HG02943 (cell line): ENCODE data around the gene CDA.

Experiments
- ATAC-seq: cut with Tn5 transposase; IDR thresholded peaks from one replicate; pipeline ENCODE4 v1.9.1; 2021; ENCODE audit warnings: mild to moderate bottlenecking, low read depth, moderate library complexity; ENCODE audit not compliant: unreplicated experiment

Gene CDA

DNA sequence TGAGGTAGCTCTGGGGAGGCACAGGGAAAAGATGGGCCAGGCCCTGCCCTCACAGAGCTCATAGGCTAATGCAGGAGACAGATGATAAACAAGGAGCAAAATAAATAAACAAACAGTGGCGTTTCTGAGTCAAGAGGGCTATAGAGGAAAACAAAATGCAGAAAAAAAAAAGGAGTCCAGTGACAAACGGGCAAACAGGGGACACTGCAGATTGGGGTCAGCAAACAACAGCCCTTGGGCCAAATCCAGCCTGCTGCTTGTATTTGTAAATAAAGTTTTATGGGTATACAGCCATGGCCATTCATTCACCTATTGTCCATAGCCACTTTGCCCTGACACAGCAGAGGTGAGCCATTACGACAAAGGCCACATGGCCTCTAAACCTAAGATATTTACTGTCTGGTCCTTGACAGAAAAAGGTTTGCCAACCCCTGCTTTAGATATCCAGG lies 25.3 kb downstream of the CDA start:
- no peak for ATAC-seq

DNA sequence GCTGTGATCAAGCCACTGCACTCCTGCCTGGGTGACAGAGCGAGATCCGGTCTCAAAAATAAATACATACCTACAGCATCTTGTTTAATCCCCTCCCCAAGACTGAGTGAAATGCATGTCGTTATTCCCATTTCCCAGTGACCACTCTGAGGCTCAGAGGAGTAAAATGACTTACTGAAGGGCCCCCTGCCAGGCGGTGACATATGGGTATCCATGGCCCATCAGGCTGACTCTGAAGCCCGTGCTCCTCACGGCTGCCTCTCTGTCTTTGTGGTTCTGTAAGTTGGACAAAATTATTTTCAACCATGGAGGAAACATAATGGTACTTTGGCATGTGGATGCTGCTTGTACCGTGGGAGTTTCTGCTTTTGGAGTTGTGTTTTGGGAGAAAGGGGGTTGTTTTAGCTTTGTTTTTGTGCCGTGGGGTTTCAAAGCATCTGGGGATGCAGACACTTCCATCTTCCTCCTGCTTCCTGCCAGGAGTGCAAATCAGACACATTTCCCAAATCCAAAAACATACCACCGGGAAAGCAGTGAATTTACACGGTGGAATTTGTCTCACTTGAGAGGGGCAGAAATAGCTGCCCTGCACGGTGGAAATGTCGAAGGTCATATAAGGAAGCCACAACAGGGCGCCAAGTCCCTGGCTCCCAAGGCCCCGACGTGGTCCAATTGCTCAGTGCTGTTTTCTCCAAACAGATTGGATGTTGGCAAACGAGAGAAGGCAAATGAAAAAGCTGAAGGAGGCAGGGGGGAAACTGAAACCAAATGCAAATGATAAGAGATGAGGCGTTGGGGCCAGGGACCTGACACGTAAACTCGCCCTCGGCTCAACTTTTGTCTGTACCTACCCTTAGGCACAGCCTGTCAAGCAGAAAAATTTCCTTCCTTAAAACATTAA lies 27.3 kb downstream of the CDA start:
- no peak for ATAC-seq

DNA sequence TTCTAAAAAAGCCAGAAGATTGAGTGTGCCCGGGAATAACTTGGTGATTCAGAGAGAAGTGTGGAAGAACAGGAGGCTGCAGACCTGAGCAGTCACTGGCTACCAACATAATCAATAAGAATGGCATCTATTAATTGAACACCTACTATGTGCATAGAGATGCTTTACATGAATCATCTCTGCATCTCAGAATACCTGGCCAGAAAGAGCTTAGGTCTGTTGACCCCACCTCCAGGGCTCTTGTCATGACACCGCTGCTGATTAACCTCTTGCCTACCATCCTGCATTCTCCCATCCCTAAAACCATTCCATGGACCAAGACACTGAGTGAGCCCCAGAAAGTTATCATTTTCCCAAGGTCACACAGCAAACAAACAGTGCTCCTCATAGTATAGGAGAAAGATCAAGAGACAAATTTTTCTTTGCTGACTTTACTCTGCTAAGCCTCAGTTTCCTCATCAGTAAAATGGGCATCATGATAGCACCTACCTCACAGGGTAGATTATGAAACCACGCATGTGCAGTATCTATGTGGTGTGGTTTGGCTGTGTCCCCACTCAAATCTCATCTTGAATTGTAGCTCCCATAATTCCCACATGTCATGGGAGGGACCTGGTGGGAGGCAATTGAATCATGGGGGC lies 28.1 kb downstream of the CDA start:
- no peak for ATAC-seq

DNA sequence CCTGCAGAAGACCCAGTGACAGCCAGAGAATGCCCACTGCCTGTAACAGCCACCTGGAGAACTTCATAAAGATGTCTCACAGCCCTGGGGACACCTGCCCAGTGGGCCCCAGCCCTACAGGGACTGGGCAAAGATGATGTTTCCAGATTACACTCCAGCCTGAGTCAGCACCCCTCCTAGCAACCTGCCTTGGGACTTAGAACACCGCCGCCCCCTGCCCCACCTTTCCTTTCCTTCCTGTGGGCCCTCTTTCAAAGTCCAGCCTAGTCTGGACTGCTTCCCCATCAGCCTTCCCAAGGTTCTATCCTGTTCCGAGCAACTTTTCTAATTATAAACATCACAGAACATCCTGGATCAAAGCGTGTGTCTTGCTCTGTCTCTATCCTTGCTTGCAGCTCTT lies 29.7 kb downstream of the CDA start:
- no peak for ATAC-seq

DNA sequence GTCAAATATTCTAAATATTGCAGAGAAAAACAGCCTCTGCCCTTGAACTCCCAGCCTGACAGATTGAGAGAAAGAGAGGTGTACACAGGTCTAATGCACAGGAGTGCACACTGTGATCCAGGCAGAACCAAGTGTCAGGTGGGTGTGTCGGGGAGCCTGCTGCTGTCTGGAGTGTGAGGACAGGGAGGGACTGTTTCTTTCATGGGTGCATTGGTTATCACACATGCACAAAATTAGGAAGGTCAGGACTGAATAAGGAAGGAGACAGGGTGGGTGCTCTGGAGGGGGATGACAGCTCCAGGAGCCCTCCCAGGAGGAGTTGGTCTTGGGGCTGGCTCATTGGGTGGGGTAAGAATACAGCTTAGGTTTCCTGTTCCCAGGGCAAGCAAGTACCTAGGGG lies 31.1 kb downstream of the CDA start:
- no peak for ATAC-seq

DNA sequence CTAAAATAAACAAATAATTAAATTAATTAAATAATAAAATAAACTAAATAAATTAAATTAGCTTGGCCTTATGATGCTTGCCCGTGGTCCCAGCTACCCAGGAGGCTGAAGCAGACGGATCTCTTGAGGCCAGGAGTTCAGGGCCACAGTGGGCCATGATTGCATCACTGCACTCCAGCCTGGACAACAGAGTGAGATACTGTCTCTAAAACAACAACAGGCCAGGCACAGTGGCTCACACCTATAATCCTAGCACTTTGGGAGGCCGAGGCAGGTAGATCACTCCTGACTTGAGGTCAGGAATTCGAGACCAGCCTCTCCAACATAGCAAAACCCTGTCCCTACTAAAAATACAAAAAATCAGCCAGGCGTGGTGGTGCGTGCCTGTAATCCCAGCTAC lies 32.1 kb downstream of the CDA start:
- ATAC-seq: no peak

DNA sequence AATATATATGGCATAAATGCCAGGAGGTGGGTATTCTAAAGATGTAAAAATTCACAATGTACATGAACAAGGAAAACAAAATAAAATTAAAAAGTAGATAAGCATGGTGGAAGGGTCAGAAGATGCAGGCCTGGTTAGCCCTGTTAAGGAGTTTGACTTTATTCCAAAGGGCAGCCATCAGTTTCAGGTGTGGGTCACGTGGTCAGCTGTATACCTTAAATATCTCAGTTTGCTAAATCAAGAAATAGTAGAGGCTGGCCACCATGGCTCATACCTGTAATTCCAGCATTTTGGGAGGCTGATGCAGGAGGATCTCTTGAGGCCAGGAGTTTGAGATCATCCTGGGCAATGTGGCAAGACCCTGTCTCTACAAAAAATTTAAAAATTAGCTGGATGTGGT lies 35.8 kb downstream of the CDA start:
- ATAC-seq: no peak

DNA sequence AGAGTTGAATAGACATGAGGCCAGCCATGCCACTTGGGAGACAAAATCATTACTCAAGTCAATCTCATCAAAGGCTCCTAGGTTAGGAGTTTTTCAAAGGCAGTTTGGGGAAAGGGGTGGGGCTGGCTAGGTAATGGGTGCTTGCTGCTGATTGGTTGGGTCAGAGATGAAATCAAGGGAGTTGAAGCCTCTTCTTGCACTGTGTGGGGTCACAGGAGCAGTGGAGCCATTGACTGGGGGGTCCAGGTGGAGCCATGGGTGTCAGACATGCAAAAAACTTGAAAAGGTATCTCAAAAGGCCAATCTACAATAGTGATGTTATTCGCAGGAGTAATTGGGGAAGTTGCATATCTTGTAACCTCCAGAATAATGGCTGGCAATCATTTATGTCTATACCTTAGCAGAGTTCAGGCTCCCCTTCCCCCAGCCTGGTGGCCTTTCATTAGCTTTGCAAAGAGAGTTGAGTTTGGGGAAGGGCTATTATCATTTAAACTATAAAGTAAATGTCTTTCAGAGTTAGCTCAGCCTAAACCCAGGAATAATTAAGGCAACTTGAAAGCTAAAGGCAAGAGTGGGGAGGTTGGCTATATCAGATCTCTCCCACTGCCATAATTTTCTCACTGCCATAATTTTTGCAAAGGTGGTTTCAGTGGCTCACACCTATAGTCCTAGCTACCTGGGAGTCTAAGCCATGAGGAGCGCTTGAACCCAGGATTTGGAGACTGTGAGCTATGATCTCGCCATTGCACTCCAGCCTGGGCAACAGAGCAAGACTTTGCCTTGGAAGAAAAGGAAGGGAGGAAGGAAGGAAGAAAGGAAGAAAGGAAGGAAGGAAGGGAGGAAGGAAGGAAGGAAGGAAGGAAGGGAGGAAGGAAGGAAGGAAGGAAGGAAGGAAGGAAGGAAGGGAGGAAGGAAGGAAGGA lies 36.5 kb downstream of the CDA start:
- ATAC-seq: no peak

DNA sequence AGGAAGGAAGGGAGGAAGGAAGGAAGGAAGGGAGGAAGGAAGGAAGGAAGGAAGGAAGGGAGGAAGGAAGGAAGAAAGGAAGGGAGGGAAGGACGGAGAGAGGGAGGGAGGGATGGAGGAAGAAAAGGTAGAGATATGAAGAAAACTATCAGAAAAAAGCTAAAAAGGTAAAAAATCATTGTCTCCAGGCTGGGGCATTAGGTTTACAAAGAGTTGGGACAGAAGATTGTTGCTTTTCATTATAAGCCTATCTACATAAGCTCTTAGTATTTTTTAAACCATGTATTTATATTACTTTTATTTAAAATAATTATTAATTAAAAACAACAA lies 37.2 kb downstream of the CDA start:
- ATAC-seq: no peak

DNA sequence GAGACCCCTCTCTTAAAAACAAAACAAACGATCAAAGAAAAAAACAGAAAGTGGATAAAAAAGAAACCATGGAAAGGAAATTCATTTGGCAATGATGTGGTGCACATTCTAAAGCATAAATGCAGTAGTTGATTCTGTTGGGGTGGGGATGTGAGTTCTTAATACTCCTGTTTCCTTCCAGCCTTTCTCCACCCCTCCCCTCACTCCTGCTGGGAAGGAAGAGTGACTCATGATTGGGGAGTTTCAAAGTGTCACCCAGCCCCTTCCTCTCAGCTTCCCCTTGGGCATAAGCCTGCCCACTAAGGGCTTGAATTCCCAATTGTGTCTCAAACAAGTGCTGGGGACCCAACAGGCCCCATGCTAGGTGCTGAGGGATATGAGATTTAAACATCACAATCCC lies 37.6 kb downstream of the CDA start:
- no peak for ATAC-seq

DNA sequence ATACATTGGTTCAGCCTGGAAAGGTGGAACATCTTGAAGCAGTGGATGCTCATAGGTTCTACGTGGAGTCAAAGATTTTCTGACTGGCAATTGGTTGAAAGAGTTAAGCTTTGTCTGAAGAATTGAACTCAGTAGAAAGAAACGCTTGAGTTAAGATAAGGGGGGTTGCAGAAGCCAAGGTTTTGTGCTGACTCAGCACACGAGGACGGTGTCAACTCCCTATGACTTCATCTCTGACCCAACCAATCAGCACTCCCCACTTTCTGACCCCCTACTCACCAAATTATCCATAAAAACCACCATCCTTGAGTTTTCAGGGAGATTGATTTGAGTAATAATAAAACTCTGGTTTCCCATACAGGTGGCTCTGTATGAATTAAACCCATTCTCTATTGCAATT lies 41.8 kb downstream of the CDA start:
- ATAC-seq: no peak

DNA sequence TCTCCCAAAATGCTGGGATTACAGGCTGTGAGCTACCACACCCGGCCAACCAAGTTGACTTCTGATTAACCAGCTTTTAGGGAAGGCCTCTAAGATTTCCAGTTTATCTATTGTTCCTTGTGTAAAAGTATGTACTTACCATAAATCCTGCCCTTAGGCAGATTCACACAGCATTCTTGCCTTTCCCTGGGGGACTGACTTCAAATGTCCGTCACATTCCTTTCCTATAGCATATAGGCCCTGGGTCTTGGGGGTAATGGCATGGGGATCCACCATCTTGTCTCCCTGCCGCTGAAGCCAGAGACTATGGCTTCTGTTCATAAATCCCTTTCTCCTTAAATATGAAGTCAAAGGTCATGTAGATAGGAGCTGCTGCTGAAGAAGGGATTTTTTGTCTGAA lies 43.5 kb downstream of the CDA start:
- no peak for ATAC-seq

DNA sequence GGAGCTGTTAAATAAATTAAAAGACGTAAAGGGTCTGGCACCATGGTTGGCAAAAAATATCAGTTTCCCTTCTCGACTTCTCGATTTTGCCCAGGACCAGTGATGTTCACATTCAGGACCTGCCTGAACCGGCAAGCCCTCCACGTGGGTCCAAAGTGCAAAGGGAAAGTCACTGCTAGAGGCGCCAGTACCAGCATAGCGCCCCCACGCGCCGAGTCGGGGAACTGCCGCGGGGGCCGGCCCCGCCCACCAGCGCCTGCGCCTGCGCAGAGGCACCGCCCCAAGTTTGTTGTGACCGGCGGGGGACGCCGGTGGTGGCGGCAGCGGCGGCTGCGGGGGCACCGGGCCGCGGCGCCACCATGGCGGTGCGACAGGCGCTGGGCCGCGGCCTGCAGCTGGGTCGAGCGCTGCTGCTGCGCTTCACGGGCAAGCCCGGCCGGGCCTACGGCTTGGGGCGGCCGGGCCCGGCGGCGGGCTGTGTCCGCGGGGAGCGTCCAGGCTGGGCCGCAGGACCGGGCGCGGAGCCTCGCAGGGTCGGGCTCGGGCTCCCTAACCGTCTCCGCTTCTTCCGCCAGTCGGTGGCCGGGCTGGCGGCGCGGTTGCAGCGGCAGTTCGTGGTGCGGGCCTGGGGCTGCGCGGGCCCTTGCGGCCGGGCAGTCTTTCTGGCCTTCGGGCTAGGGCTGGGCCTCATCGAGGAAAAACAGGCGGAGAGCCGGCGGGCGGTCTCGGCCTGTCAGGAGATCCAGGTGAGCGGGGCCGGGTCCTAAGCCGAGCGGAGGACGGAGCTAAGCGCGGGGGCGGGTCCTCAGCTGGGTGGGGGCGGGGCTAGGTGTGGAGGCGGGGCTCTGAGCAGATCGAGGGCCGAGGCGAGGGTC lies 44.5 kb downstream of the CDA start, which contains the start of gene PINK1:
Gene PINK1, plus strand, starts transcription at position 269 of the 875 bp plus-strand sequence. Its CDS starts 91 bp downstream, at position 360.
- no peak for ATAC-seq

DNA sequence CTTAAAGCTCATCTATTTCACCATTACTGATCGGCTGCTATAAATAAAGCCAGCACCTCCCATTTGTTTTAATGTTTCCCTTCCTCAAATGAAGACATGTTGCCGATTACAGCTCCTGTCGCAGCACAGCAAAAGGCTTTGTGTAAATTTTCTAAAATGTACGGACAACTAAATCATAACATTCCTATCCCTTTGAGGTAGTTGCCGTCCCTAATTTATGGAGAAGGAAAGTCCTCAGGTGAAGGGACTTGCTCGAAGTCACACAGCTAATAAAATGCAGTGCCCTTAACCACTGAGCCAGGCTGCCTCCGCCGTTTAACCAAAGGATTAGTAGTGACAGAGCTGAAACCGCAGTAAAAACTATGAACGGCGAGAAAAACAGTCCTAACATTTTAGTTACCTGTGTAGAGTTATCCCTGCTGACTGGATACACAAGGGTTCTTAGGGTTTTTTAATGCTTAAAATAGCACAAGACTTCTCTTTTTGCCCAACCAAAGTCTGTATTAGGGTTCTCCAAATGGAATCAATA lies 45.2 kb downstream of the CDA start:
- no peak for ATAC-seq

DNA sequence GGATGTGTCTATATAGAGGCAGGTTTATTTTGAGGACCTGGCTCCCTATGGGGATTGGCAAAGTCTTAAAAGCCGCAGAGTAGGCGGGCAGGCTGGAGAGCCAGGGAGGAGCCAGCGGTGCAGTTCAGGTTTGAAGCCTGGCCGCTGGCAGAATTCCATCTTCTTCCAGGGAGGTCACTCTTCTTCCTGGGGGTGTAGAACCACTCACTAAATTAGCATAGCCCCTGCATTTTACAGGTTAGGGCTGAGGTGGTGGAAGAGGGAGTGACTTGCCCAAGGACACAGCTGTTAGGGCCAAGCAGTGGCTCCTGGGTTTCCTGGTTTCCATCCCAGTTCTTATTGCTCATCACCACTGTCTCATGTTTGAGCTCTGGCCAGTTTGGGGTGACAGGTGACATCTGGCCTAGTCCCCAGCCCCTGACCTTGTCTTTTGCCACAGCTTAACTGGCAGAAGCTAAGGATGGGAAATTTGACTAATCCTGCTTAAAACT lies 45.7 kb downstream of the CDA start:
- no peak for ATAC-seq

DNA sequence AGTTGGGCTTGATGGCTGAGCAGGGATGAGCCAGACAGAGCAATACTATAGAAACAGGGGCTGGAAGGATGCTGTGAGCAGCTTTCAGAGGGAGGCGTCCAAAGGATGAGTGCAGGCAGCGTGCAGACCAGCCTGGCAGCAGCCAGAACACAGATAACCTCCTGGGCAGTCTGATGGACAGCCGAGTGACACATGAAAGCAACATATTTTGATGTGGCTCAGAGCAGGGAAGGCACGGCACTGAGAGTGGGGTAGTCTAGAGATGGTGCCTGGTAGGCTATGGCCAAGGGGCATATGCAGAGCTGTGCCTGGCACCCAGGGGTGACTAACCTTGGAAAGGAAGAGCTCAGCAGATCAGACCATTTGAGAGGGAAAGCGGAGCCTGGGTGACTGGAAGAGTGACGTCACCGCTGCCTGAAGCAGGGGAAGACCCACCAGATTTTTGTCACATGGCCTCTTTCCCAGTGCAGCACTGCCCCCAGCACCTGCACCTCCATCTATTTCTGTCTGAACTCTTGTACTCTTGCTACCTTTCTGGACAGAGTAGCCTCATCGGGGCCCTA lies 48.0 kb downstream of the CDA start:
- ATAC-seq: no peak

DNA sequence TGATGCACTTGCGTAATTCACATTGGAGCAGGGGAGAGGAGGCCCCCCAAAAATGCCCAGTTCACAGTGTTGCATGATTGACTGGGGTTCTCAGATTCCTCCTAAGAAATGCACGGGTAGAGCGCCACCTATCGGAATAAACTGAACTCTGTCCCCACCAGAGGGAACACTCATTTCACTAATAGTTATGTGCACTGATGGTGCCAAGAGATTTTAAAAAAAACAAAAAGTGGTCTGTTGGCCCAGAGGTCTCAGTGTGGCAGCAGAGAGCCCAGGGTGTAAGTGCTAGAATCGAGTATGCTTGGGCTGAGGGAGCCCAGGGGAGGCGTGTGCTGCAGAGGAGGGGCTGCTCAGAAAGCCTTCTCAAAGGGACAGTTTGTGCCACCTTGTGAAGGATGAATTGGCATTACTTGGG lies 51.3 kb downstream of the CDA start:
- ATAC-seq: no peak

DNA sequence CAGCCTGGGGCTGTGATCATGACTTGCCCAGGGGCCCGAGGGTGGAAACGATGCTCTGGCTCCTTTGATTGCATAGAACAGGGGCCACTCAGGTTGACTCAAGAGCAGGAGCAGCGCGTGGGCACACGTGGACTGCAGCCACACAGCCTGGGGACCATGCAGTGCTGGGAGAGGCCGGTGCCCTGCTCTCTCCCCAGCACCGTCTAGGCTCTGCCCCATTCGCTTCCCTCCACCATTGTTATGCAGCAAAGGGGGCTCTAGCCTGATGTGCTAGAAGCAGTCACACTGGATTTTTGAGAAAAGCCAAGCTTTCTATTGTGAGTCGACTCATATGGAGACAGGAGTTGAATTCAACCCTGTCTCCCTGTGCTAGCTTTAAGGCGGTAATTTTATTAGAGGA lies 53.1 kb downstream of the CDA start:
- no peak for ATAC-seq

DNA sequence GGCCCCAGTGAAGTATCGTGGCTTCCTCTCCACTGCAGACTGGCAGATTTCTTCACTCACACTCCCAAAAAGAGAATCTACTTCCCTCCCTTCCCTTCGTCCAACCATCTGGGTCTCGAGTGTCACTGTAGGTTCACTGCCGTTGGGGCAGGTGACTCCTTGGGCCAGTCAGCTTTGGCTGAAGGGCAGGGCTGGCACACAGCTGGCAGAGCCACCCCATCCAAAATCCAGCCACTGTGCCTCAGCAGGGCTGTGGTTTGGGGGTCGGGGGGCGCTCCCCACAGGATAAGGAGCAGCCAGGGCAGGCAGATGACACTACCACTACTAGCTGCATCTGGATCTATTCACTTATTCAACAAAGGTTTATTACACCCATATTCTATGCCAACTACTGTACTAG lies 54.2 kb downstream of the CDA start:
- no peak for ATAC-seq
